GM19239 (cell line): ENCODE data around the gene CEP192.
"Not testable (repeated sequence)": the region's sequence is repeated elsewhere in the genome, so short reads cannot be mapped to it uniquely, and the experiment has no call there.

Experiments used
- DNase-seq: peaks from one replicate; pipeline ENCODE4 v3.0.0; 2011; ENCODE audit warnings: low spot score; ENCODE audit not compliant: insufficient read length
- FAIRE-seq: peaks from 2 replicates; lab custom pipeline; 2011; peaks lifted over from hg19 to GRCh38; lab: Jason Lieb, UNC

The CEP192 gene

GRCh38 chr18:12991821-12992179 is 638 bp downstream of the CEP192 start:
- DNase-seq (no peak), FAIRE-seq (no peak)

GRCh38 chr18:12993439-12993838 is 2.3 kb downstream of the CEP192 start:
- FAIRE-seq = no peak
- DNase-seq = no peak

- FAIRE-seq = no peak
- DNase-seq = no peak
Measured at GRCh38 chr18:12995424-12995823, 4.3 kb downstream of the CEP192 start.

- FAIRE-seq (peak; percentile 52), DNase-seq (no peak)
Measured at GRCh38 chr18:12995952-12996477, 4.9 kb downstream of the CEP192 start.

GRCh38 chr18:12996661-12997292 is 5.6 kb downstream of the CEP192 start:
- no peak for FAIRE-seq
- DNase-seq = no peak

- DNase-seq, FAIRE-seq: not testable (repeated sequence)
Measured at GRCh38 chr18:12997330-12997729, 6.2 kb downstream of the CEP192 start.

- FAIRE-seq (peak; percentile 74), DNase-seq (no peak)
Measured at GRCh38 chr18:12998332-12999060, 7.3 kb downstream of the CEP192 start.

GRCh38 chr18:13003466-13003896 is 12.3 kb downstream of the CEP192 start:
- no peak for DNase-seq
- peak; percentile 40 for FAIRE-seq

- FAIRE-seq (no peak), DNase-seq (no peak)
Measured at GRCh38 chr18:13004396-13004795, 13.2 kb downstream of the CEP192 start.

GRCh38 chr18:13005289-13005688 is 14.1 kb downstream of the CEP192 start:
- no peak for FAIRE-seq
- no peak for DNase-seq

GRCh38 chr18:13006531-13007247 is 15.5 kb downstream of the CEP192 start:
- DNase-seq = no peak
- FAIRE-seq = no peak

GRCh38 chr18:13007248-13007560 is 16.0 kb downstream of the CEP192 start:
- DNase-seq (no peak), FAIRE-seq (no peak)

GRCh38 chr18:13011719-13012118 is 20.6 kb downstream of the CEP192 start:
- FAIRE-seq (no peak), DNase-seq (no peak)

GRCh38 chr18:13014232-13014631 is 23.1 kb downstream of the CEP192 start:
- no peak for FAIRE-seq

GRCh38 chr18:13014818-13015217 is 23.7 kb downstream of the CEP192 start:
- DNase-seq (no peak), FAIRE-seq (no peak)

More at GRCh38 chr18:13014232-13014631, 23.1 kb downstream of the CEP192 start:
- no peak for DNase-seq

GRCh38 chr18:13017247-13017875 is 26.2 kb downstream of the CEP192 start:
- DNase-seq (no peak), FAIRE-seq (peak; percentile 26)

- FAIRE-seq (no peak), DNase-seq (no peak)
Measured at GRCh38 chr18:13018374-13018773, 27.2 kb downstream of the CEP192 start.

GRCh38 chr18:13019301-13019700 is 28.1 kb downstream of the CEP192 start:
- FAIRE-seq (peak; percentile 23), DNase-seq (no peak)

GRCh38 chr18:13022644-13023043 is 31.5 kb downstream of the CEP192 start:
- FAIRE-seq (peak; percentile 51), DNase-seq (no peak)

GRCh38 chr18:13025233-13025632 is 34.1 kb downstream of the CEP192 start:
- no peak for FAIRE-seq
- DNase-seq = no peak
